H9 (cell line): ENCODE data around the gene DDAH2. TPM values are rescaled to one million over a fixed set of nuclear protein-coding genes. Genes with fewer than 3 reads are reported as not detected.

Source experiments
- DNase-seq: peaks from one replicate; pipeline ENCODE4 v3.0.0-alpha.2; 2017
- H2AFZ ChIP-seq: one replicate; pipeline ENCODE4 v1.6.1; 2013; ENCODE audit warnings: mild to moderate bottlenecking, low read length, control low read depth, moderate library complexity
- H2AK5ac ChIP-seq: 2 replicates; pipeline ENCODE4 v1.6.1; 2013; ENCODE audit warnings: low read length, control low read depth, mixed read lengths; ENCODE audit not compliant: insufficient read length
- H2BK120ac ChIP-seq: one replicate; pipeline ENCODE4 v1.6.1; 2013; ENCODE audit warnings: low read depth, mild to moderate bottlenecking, low read length, control low read depth, inconsistent platforms; ENCODE audit not compliant: poor library complexity, severe bottlenecking
- H2BK12ac ChIP-seq: 2 replicates; pipeline ENCODE4 v1.6.1; 2013; ENCODE audit warnings: low read length, control low read depth, mixed read lengths, low read depth; ENCODE audit not compliant: insufficient read length
- H2BK15ac ChIP-seq: 2 replicates; pipeline ENCODE4 v1.6.1; 2013; ENCODE audit warnings: low read depth, low read length, control low read depth
- H2BK20ac ChIP-seq: one replicate; pipeline ENCODE4 v1.6.1; 2013; ENCODE audit warnings: low read depth, mild to moderate bottlenecking, low read length, control low read depth, inconsistent platforms; ENCODE audit not compliant: poor library complexity, severe bottlenecking
- H2BK5ac ChIP-seq: 2 replicates; pipeline ENCODE4 v1.6.1; 2013; ENCODE audit warnings: low read length, control low read depth, mixed read lengths; ENCODE audit not compliant: insufficient read length
- H3K14ac ChIP-seq: 2 replicates; pipeline ENCODE4 v1.6.1; 2013; ENCODE audit warnings: low read length, control low read depth; ENCODE audit not compliant: insufficient read depth
- H3K18ac ChIP-seq: 2 replicates; pipeline ENCODE4 v1.6.1; 2013; ENCODE audit warnings: low read depth, mild to moderate bottlenecking, mixed read lengths, low read length, control low read depth; ENCODE audit not compliant: insufficient read length
- H3K23ac ChIP-seq: 2 replicates; pipeline ENCODE4 v1.6.1; 2013; ENCODE audit warnings: low read length, control low read depth, mixed read lengths, low read depth; ENCODE audit not compliant: insufficient read length
- H3K23me2 ChIP-seq: 2 replicates; pipeline ENCODE4 v1.6.1; 2013; ENCODE audit warnings: low read depth, mild to moderate bottlenecking, mixed read lengths, low read length, control low read depth; ENCODE audit not compliant: insufficient read length, poor library complexity, severe bottlenecking
- H3K27ac ChIP-seq: 2 replicates; pipeline ENCODE4 v1.5.1; 2013; ENCODE audit warnings: low read length, control low read depth, mixed read lengths, low read depth; ENCODE audit not compliant: insufficient read length
- H3K27me3 ChIP-seq: 2 replicates; pipeline ENCODE4 v1.6.1; 2013; ENCODE audit warnings: low read length, control low read depth, inconsistent platforms; ENCODE audit not compliant: insufficient read depth
- H3K4ac ChIP-seq: 2 replicates; pipeline ENCODE4 v1.6.1; 2013; ENCODE audit warnings: low read depth, mild to moderate bottlenecking, control low read depth, inconsistent platforms, low read length, moderate library complexity
- H3K4me1 ChIP-seq: 2 replicates; pipeline ENCODE4 v1.6.1; 2013; ENCODE audit warnings: low read length, control low read depth, inconsistent platforms; ENCODE audit not compliant: insufficient read depth
- H3K4me2 ChIP-seq: 2 replicates; pipeline ENCODE4 v1.6.1; 2013; ENCODE audit warnings: low read length, control low read depth, mixed read lengths; ENCODE audit not compliant: insufficient read length, insufficient read depth
- H3K56ac ChIP-seq: 2 replicates; pipeline ENCODE4 v1.6.1; 2013; ENCODE audit warnings: low read depth, mild to moderate bottlenecking, mixed read lengths, low read length, control low read depth; ENCODE audit not compliant: insufficient read length
- H3K79me1 ChIP-seq: 2 replicates; pipeline ENCODE4 v1.6.1; 2013; ENCODE audit warnings: low read depth, mild to moderate bottlenecking, moderate library complexity, low read length, control low read depth, inconsistent platforms; ENCODE audit not compliant: insufficient read depth, poor library complexity, severe bottlenecking
- H3K79me2 ChIP-seq: 2 replicates; pipeline ENCODE4 v1.6.1; 2013; ENCODE audit warnings: low read length, control low read depth, inconsistent platforms; ENCODE audit not compliant: insufficient read depth
- H3K9ac ChIP-seq: 2 replicates; pipeline ENCODE4 v1.6.1; 2013; ENCODE audit warnings: low read length, control low read depth, mixed read lengths; ENCODE audit not compliant: insufficient read length; ENCODE audit errors: extremely low read depth
- H3K9me3 ChIP-seq: one replicate; pipeline ENCODE4 v1.6.1; 2013; ENCODE audit warnings: low read depth, low read length, inconsistent platforms; ENCODE audit not compliant: control insufficient read depth
- H3T11ph ChIP-seq: one replicate; pipeline ENCODE4 v1.6.1; 2013; ENCODE audit warnings: mild to moderate bottlenecking, low read length, control low read depth, inconsistent platforms
- H4K20me1 ChIP-seq: one replicate; pipeline ENCODE4 v1.6.1; 2013; ENCODE audit not compliant: control insufficient read depth, insufficient read length, insufficient read depth
- H4K5ac ChIP-seq: 2 replicates; pipeline ENCODE4 v1.6.1; 2013; ENCODE audit warnings: low read depth, mild to moderate bottlenecking, mixed read lengths, low read length, control low read depth; ENCODE audit not compliant: insufficient read length
- H4K8ac ChIP-seq: replicated peaks from 2 replicates; pipeline ENCODE4 v1.6.1; 2013; ENCODE audit warnings: low read length, control low read depth, mixed read lengths, low read depth; ENCODE audit not compliant: insufficient read length
- H4K91ac ChIP-seq: 2 replicates; pipeline ENCODE4 v1.6.1; 2013; ENCODE audit warnings: low read depth, mild to moderate bottlenecking, moderate library complexity, mixed read lengths, low read length, control low read depth; ENCODE audit not compliant: insufficient read length
- H3K27ac Mint-ChIP-seq, 3 experiments: 2 replicates in 2 of 3; 3 replicates in 1 of 3; pipeline ENCODE4 v1.8.0; 2020 to 2021; ENCODE audit warnings: mixed read lengths in 3 of 3, mild to moderate bottlenecking in 1 of 3, moderate library complexity in 1 of 3
- H3K27me3 Mint-ChIP-seq: 2 replicates; pipeline ENCODE4 v1.8.0; 2021; ENCODE audit warnings: low read depth, mild to moderate bottlenecking, moderate library complexity, mixed read lengths
- H3K36me3 Mint-ChIP-seq, 3 experiments: 2 replicates in 2 of 3; 3 replicates in 1 of 3; pipeline ENCODE4 v1.8.0; 2020 to 2021; ENCODE audit warnings: low read depth in 3 of 3, mixed read lengths in 3 of 3; ENCODE audit not compliant: insufficient read depth in 1 of 3
- H3K4me1 Mint-ChIP-seq, 2 experiments: 2 replicates each; pipeline ENCODE4 v1.8.0; 2020; ENCODE audit warnings: mixed read lengths in 2 of 2
- H3K4me3 Mint-ChIP-seq, 2 experiments: 2 replicates in 1 of 2; 3 replicates in 1 of 2; pipeline ENCODE4 v1.8.0; 2020 to 2021; ENCODE audit warnings: mild to moderate bottlenecking in 2 of 2, mixed read lengths in 2 of 2, moderate library complexity in 1 of 2
- H3K9me3 Mint-ChIP-seq, 2 experiments: 2 replicates in 1 of 2; 3 replicates in 1 of 2; pipeline ENCODE4 v1.8.0; 2020; ENCODE audit warnings: mild to moderate bottlenecking in 2 of 2, mixed read lengths in 2 of 2, moderate library complexity in 1 of 2
- CTCF ChIP-seq: fragments of 200-600 bp; sonication (generic); conservative IDR thresholded peaks from 3 replicates; pipeline ENCODE4 v1.8.0; 2021; ENCODE audit warnings: antibody characterized with exemption, mild to moderate bottlenecking
- WGBS: extraction: QIAGEN DNeasy Blood & Tissue Kit; methylation state at CpG from one replicate; pipeline ENCODE4 v1.1.7; 2013; ENCODE audit warnings: missing lambda C conversion rate, low lambda C conversion rate, mixed read lengths; ENCODE audit not compliant: insufficient read length; ENCODE audit errors: extremely low coverage; 5-methylcytosine and 5-hydroxymethylcytosine counted together
- total RNA-seq: library from RNA; stranded (reverse); gene quantifications from 2 replicates; pipeline ENCODE4 v1.2.1, GENCODE V29; 2021

The DDAH2 gene
- total RNA-seq, 1 experiment from 2014 or later = 73.2 TPM

- Histone ChIP-seq H3T11ph (no peak overlapping the region), H3K18ac (no peak overlapping the region), H2BK15ac (no peak overlapping the region), H4K8ac (no peak overlapping the region), H3K56ac (no peak overlapping the region), H2BK5ac (no peak overlapping the region), H3K9me3 (no peaks in the 10 kb centered on the region), H2BK12ac (no peak overlapping the region), H3K79me2 (peaks cover 3% of the 10 kb centered on the region; the same call in 1 of the 2 replicates), H3K79me1 (no peaks in the 10 kb centered on the region), H2AFZ (no peak overlapping the region), H3K14ac (no peak overlapping the region), H3K27me3 (no peaks in the 10 kb centered on the region), H4K20me1 (no peaks in the 10 kb centered on the region), H4K91ac (no peak overlapping the region), H3K9ac (no peak overlapping the region), H3K4ac (no peak overlapping the region), H3K4me2 (no peak overlapping the region), H3K27ac (no peak overlapping the region), H4K5ac (no peak overlapping the region), H2AK5ac (no peak overlapping the region), H2BK20ac (no peak overlapping the region), H2BK120ac (no peak overlapping the region), H3K23me2 (peaks cover 20% of the 10 kb centered on the region), H3K23ac (no peak overlapping the region), H3K4me1 (peaks cover 5% of the 10 kb centered on the region; the same call in 1 of the 2 replicates)
- Mint-ChIP-seq H3K27me3 (no peaks in the 10 kb centered on the region), H3K36me3 (peaks cover 43 to 74% (median 67%) of the 10 kb centered on the region in 3 experiments), H3K27ac (peak overlapping the region; percentile 71 to 98 (median 97); a peak in 6 of 7 replicates), H3K4me1 (peaks cover 29 to 31% of the 10 kb centered on the region in 2 experiments), H3K4me3 (peak overlapping the region; percentile 83 to 98), H3K9me3 (no peaks in the 10 kb centered on the region; a peak in 2 of 5 replicates)
- DNase-seq = peak; percentile 39
- no peak for TF ChIP-seq CTCF
- no CpG with 5 or more reads among the region's 11 CpGs for WGBS
Observed at GRCh38 chr6:31730631-31731086, 1.6 kb upstream of the DDAH2 start.
